Placental epithelial cell (primary cell): ENCODE measurements around the gene CD300LG. TPM values are rescaled to one million over a fixed set of nuclear protein-coding genes. Genes with fewer than 3 reads are reported as not detected.

Experiments
- total RNA-seq: library from RNA; depleted of rRNA; stranded (reverse); fragments of >200 nt; gene quantifications from 2 replicates; pipeline ENCODE4 v1.2.3, GENCODE V29; 2012

CD300LG gene, protein sequence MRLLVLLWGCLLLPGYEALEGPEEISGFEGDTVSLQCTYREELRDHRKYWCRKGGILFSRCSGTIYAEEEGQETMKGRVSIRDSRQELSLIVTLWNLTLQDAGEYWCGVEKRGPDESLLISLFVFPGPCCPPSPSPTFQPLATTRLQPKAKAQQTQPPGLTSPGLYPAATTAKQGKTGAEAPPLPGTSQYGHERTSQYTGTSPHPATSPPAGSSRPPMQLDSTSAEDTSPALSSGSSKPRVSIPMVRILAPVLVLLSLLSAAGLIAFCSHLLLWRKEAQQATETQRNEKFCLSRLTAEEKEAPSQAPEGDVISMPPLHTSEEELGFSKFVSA
- not detected in 2 replicates for total RNA-seq

DNA sequence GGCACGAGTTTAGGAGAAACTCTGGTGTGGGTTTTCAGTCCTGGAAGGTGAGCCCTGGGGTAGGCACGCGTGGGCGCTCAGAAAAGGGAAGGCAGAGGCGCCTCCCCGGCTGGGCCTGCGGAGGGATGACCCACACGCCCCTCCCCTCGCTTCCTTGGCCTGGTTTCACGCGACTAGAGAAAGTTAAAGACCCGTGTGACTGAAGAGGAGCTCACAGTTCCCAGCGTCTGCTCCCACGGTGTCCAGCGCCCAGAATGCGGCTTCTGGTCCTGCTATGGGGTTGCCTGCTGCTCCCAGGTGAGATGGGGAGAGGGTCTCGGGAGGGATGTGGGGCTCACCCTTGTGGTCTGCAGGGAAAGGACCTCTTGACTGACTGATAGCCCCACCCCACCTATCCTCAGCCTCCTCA, at the start of gene CD300LG:
Gene CD300LG (plus strand): TSS at position 214 of the 409 bp plus-strand sequence. CDS start 41 bp downstream, at position 255.

DNA sequence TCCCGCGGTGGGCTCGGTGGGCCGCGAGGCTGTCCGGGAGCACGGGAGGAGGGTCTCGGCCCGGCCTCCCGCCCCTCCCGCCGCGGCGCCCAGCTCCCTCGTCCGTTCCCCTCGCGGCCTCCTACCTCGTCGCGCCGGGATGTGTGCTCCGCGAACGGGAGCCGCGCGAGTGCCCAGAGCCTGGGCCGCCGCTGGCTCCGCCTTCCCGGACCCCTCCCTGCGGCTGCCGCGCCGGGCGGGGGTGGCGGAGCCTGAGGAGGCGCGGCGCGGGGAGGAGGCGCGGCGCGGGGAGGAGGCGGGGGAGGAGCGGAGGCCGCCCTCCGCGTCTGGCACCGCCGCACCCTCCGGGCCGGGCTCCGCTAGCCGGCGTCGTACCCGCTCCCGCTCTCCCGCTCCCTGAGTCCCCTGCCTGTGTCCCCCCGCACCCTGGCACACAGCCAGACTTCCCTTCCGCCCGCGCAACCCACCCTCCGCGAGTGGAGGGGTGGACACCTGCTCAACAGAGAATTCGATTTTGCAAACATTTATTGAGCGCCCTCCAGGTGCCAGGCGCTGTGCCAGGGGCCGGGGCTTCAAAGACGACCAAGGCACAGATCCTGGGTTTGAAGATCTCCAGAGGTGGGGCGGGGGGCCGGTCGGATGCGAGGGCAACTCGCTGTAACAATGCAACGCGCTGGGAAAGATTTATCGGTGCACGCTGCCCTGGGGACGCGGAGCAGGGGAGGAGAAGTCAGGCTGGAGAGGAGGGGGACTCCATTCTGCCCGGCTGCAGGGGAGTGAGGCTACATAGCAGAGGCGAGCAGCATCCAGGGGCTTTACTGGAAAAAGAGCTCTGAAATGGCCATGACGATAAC, 13.8 kb upstream of the CD300LG start, which contains the start of gene MPP3:
Gene MPP3 (minus strand): TSS at position 171 of the 854 bp plus-strand sequence. CDS start 1,240 bp downstream, outside the sequence.

DNA sequence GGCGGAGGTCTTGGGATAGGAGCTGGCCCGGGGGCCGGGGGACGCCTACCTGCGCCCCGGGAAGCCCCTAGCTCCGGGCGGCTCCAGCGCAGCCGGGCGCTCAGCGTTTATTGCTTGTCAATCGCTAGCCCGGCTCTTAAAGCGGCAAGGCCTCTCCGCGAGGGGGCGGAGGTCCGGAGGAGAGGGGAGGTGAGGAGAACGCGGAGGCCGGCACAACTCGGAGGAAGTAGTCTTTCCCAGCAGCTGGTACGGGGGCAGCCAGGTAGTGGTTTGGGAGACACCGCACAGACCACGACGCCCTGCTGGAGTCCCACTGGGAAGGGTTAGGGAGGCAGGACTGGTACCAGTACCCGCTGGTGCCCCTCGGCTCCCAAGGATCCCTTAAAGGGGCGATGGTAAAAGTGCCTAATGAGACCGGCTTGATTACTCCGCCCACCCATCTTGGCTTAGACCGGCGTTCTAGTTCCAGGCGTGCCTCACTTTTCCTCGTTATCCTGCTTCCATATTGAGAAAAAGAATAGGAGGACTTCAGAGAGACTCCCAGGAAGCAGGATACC, 60.5 kb downstream of the CD300LG start, which contains the start of gene MPP2:
Gene MPP2 (minus strand): TSS at position 112 of the 557 bp plus-strand sequence. CDS start 3,076 bp downstream, outside the sequence.

Other genes with a start within 250 kb of the CD300LG start
- gene MEOX1, start 185.3 kb upstream of the CD300LG start, total RNA-seq = 0.65 TPM in 1 of 2 replicates, not detected in the other
- gene SOST, start 88.4 kb upstream of the CD300LG start, total RNA-seq = not detected in 2 replicates
- gene DUSP3, start 68.2 kb upstream of the CD300LG start, total RNA-seq = 38.5 and 58.7 TPM in 2 replicates
- not detected in 2 replicates for gene CFAP97D1, start 66.7 kb upstream of the CD300LG start, total RNA-seq
- gene MPP3, start 14.0 kb upstream of the CD300LG start, total RNA-seq = 10.6 and 11.4 TPM in 2 replicates
- gene MPP2, start 60.4 kb downstream of the CD300LG start, total RNA-seq = 0.43 and 0.79 TPM in 2 replicates
- not detected in 2 replicates for gene PPY, start 95.3 kb downstream of the CD300LG start, total RNA-seq
- gene PYY, start 106.8 kb downstream of the CD300LG start, total RNA-seq = not detected in 2 replicates
- gene NAGS, start 157.4 kb downstream of the CD300LG start, total RNA-seq = 2.4 and 2.5 TPM in 2 replicates
- 60.3 and 125 TPM in 2 replicates for gene TMEM101, start 167.8 kb downstream of the CD300LG start, total RNA-seq
- 20.8 and 50.0 TPM in 2 replicates for gene LSM12, start 219.5 kb downstream of the CD300LG start, total RNA-seq
- gene G6PC3, start 223.6 kb downstream of the CD300LG start, total RNA-seq = 11.8 and 24.2 TPM in 2 replicates